ENCODE results near the gene RIMS4. TPM values are rescaled to one million over a fixed set of nuclear protein-coding genes. Genes with fewer than 3 reads are reported as not detected.

RIMS4 gene
- total RNA-seq, 2 experiments from 2014 or later = not detected

DNA sequence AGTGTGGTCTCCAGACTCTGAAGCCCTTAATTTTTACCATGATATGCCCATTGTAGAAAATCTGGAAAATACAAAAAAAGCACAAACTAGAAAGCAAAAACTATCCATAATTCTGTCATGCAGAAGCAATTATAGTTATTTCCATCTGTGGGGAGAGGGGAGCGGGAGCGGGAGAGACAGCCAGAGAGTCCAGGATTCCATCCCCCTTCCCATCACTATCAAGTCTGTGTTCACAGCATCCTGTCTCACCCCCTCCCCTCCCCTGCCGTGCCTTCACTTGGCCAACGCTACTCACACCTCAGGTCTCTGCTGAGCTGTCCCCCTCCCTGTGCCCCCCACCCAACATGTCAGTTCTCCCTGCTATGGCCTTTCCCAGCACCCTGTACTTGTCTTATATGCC, 14.5 kb downstream of the RIMS4 start:
- intact Hi-C loops (cut with DNase I, micrococcal nuclease) = no loop called here
- no peaks in the 10 kb centered on the region for H3K9me3 Mint-ChIP-seq
- ChIA-PET CTCF (no interaction called here), POLR2A (no interaction called here)
- H3K36me3 Mint-ChIP-seq (ENCODE audit: low read depth) = no peaks in the 10 kb centered on the region
- H3K27me3 Mint-ChIP-seq = peaks cover 8% of the 10 kb centered on the region
- no peaks in the 10 kb centered on the region for H3K4me1 Mint-ChIP-seq (ENCODE audit: low read depth)
- no peaks in the 10 kb centered on the region for H3K4me1 ChIP-seq (ENCODE audit: insufficient read depth, low read length)
- H3K27ac Mint-ChIP-seq = no peak overlapping the region
- H3K27ac ChIP-seq (ENCODE audit: low read depth in 1 of 2, low read length in 2 of 2) = no peak overlapping the region
- H3K4me3 ChIP-seq (ENCODE audit: low read length) = no peak overlapping the region
- H3K36me3 ChIP-seq (ENCODE audit: insufficient read depth, low read length) = no peaks in the 10 kb centered on the region
- TF ChIP-seq CTCF (IDR thresholded peaks at IDR 0.05) = no peak
- H3K4me3 Mint-ChIP-seq = no peak overlapping the region
- no peak for ATAC-seq (ENCODE audit: poor library complexity)
- no peaks in the 10 kb centered on the region for H3K9me3 ChIP-seq (ENCODE audit: control insufficient read depth in 1 of 2, insufficient read depth in 1 of 2, low read length in 2 of 2)
- H3K27me3 ChIP-seq (ENCODE audit: control insufficient read depth in 1 of 2, insufficient read depth in 2 of 2, low read length in 2 of 2) = peaks cover 3 to 5% of the 10 kb centered on the region in 2 experiments
- DNase-seq = no peak

- no peaks in the 10 kb centered on the region for H3K9me3 Mint-ChIP-seq
- POLR2A ChIA-PET = no interaction called here
- intact Hi-C loops (cut with DNase I, micrococcal nuclease) = no loop called here
- CTCF ChIA-PET = no interaction called here
- no peak overlapping the region for H3K27ac ChIP-seq (ENCODE audit: low read depth in 1 of 2, low read length in 2 of 2)
- H3K36me3 Mint-ChIP-seq (ENCODE audit: low read depth) = no peaks in the 10 kb centered on the region
- H3K4me3 Mint-ChIP-seq = no peak overlapping the region
- no peak overlapping the region for H3K27ac Mint-ChIP-seq
- H3K4me3 ChIP-seq (ENCODE audit: low read length) = no peak overlapping the region
- no peaks in the 10 kb centered on the region for H3K9me3 ChIP-seq (ENCODE audit: control insufficient read depth in 1 of 2, insufficient read depth in 1 of 2, low read length in 2 of 2)
- H3K4me1 Mint-ChIP-seq (ENCODE audit: low read depth) = no peaks in the 10 kb centered on the region
- no peak for TF ChIP-seq CTCF (IDR thresholded peaks at IDR 0.05)
- H3K27me3 Mint-ChIP-seq = peaks cover 17% of the 10 kb centered on the region
- ATAC-seq (ENCODE audit: poor library complexity) (no peak), DNase-seq (no peak)
- no peaks in the 10 kb centered on the region for H3K4me1 ChIP-seq (ENCODE audit: insufficient read depth, low read length)
- H3K36me3 ChIP-seq (ENCODE audit: insufficient read depth, low read length) = no peaks in the 10 kb centered on the region
- peaks cover 7 to 11% of the 10 kb centered on the region in 2 experiments for H3K27me3 ChIP-seq (ENCODE audit: control insufficient read depth in 1 of 2, insufficient read depth in 2 of 2, low read length in 2 of 2)
Observed at GRCh38 chr20:44792796-44793195, 17.6 kb downstream of the RIMS4 start.

- POLR2A ChIA-PET = no interaction called here
- H3K27ac Mint-ChIP-seq = no peak overlapping the region
- no peaks in the 10 kb centered on the region for H3K36me3 Mint-ChIP-seq (ENCODE audit: low read depth)
- DNase-seq (no peak), ATAC-seq (ENCODE audit: poor library complexity) (no peak)
- no peaks in the 10 kb centered on the region for H3K4me1 Mint-ChIP-seq (ENCODE audit: low read depth)
- H3K27me3 Mint-ChIP-seq = peaks cover 23% of the 10 kb centered on the region
- CTCF ChIA-PET = no interaction called here
- no peaks in the 10 kb centered on the region for H3K9me3 Mint-ChIP-seq
- H3K4me3 Mint-ChIP-seq = no peak overlapping the region
- Histone ChIP-seq H3K27ac (ENCODE audit: low read depth in 1 of 2, low read length in 2 of 2) (no peak overlapping the region), H3K27me3 (ENCODE audit: control insufficient read depth in 1 of 2, insufficient read depth in 2 of 2, low read length in 2 of 2) (peaks cover 8 to 15% of the 10 kb centered on the region in 2 experiments), H3K36me3 (ENCODE audit: insufficient read depth, low read length) (no peaks in the 10 kb centered on the region), H3K9me3 (ENCODE audit: control insufficient read depth in 1 of 2, insufficient read depth in 1 of 2, low read length in 2 of 2) (no peaks in the 10 kb centered on the region), H3K4me3 (ENCODE audit: low read length) (no peak overlapping the region), H3K4me1 (ENCODE audit: insufficient read depth, low read length) (no peaks in the 10 kb centered on the region)
- no peak for TF ChIP-seq CTCF (IDR thresholded peaks at IDR 0.05)
- intact Hi-C loops (cut with DNase I, micrococcal nuclease) = no loop called here
Observed at GRCh38 chr20:44790638-44791393, 19.5 kb downstream of the RIMS4 start.
